Endothelial cell (in vitro differentiated cells): ENCODE data around the gene ALDH16A1. TPM values are rescaled to one million over a fixed set of nuclear protein-coding genes. Genes with fewer than 3 reads are reported as not detected.

Experiments
- DNase-seq: peaks from one replicate; pipeline ENCODE4 v3.0.0; 2021; ENCODE audit warnings: low spot score
- H3K27ac Mint-ChIP-seq: one replicate; pipeline ENCODE4 v1.8.0; 2021; ENCODE audit warnings: mixed read lengths, inconsistent platforms; ENCODE audit not compliant: unreplicated experiment
- H3K27me3 Mint-ChIP-seq: one replicate; pipeline ENCODE4 v1.8.0; 2021; ENCODE audit warnings: mild to moderate bottlenecking, moderate library complexity, mixed read lengths, inconsistent platforms; ENCODE audit not compliant: unreplicated experiment
- H3K36me3 Mint-ChIP-seq: one replicate; pipeline ENCODE4 v1.8.0; 2021; ENCODE audit warnings: mild to moderate bottlenecking, low read depth, mixed read lengths, inconsistent platforms; ENCODE audit not compliant: unreplicated experiment
- H3K4me1 Mint-ChIP-seq: one replicate; pipeline ENCODE4 v1.8.0; 2021; ENCODE audit warnings: mild to moderate bottlenecking, mixed read lengths, inconsistent platforms; ENCODE audit not compliant: unreplicated experiment
- H3K4me3 Mint-ChIP-seq: one replicate; pipeline ENCODE4 v1.8.0; 2021; ENCODE audit warnings: mild to moderate bottlenecking, mixed read lengths, inconsistent platforms; ENCODE audit not compliant: unreplicated experiment
- H3K9me3 Mint-ChIP-seq: one replicate; pipeline ENCODE4 v1.8.0; 2021; ENCODE audit warnings: mixed read lengths, inconsistent platforms; ENCODE audit not compliant: unreplicated experiment
- total RNA-seq: library from RNA; stranded (reverse); fragmentation: NEBNext Ultra II Directional; extraction: Animal tissue kit (Norgen Biotek cat#: 25700); gene quantifications from one replicate; pipeline ENCODE4 v1.2.1, GENCODE V29; 2021; ENCODE audit not compliant: unreplicated experiment
- TF ChIP-seq, protein P1 (sequence below): fragments of 200-600 bp; sonication (generic); IDR thresholded peaks from one replicate; pipeline ENCODE4 v1.5.0; 2021; ENCODE audit warnings: antibody characterized with exemption; ENCODE audit not compliant: unreplicated experiment

Gene ALDH16A1
- total RNA-seq, 1 donor from 2014 or later = 49.6 TPM

DNA sequence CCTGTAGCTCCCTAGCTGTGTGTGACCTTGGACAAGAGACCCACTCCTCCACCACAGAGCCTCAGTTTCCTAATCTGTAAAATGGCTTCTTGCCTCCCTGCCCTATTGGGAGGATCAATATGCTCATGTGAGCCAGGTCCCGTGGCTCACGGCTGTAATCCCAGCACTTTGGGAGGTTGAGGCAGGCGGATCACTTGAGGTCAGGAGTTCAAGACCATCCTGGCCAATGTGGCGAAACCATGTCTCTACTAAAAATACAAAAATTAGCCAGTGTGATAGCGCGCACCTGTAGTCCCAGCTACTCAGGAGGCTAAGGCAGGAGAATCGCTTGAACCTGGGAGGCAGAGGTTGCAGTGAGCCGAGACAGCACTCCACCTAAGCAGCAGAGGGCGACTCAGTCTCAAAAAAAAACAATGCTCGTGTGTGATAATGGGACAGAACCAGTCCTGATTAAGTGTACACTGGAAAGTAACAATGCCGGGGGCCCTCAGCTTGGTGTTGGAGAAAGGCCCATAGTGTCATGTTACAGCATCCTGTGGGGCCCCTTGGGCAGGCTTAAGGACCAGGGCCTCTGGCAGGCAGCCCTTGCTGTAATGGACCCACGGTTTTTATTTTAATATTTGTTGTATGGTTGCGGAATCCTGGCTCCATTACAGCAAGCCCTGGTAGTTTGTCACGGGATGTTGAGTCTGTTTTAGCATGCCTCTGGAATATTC, 50.0 kb downstream of the ALDH16A1 start:
- Mint-ChIP-seq H3K36me3 (peaks cover 8% of the 10 kb centered on the region), H3K4me1 (peaks cover 18% of the 10 kb centered on the region), H3K4me3 (no peak overlapping the region), H3K27ac (no peak overlapping the region), H3K27me3 (peaks cover 3% of the 10 kb centered on the region), H3K9me3 (no peaks in the 10 kb centered on the region)
- TF ChIP-seq, protein P1, sequence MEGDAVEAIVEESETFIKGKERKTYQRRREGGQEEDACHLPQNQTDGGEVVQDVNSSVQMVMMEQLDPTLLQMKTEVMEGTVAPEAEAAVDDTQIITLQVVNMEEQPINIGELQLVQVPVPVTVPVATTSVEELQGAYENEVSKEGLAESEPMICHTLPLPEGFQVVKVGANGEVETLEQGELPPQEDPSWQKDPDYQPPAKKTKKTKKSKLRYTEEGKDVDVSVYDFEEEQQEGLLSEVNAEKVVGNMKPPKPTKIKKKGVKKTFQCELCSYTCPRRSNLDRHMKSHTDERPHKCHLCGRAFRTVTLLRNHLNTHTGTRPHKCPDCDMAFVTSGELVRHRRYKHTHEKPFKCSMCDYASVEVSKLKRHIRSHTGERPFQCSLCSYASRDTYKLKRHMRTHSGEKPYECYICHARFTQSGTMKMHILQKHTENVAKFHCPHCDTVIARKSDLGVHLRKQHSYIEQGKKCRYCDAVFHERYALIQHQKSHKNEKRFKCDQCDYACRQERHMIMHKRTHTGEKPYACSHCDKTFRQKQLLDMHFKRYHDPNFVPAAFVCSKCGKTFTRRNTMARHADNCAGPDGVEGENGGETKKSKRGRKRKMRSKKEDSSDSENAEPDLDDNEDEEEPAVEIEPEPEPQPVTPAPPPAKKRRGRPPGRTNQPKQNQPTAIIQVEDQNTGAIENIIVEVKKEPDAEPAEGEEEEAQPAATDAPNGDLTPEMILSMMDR = peak; percentile 25
- peak; percentile 35 for DNase-seq

DNA sequence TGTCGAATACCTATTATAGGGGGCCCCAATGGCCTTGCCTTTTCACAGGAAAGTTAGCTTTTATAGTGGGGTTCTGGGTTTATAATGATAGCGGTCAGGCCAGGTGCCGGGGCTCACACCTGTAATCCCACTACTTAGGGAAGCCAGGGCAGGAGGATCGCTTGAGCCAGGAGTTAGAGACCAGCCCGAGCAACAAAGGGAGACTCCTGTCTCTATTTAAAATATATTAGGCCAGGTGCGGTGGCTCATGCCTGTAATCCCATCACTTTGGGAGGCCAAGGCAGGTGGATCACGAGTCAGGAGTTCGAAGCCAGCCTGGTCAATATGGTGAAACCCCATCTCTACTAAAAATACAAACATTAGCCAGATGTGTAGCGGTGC, 50.5 kb downstream of the ALDH16A1 start:
- H3K27me3 Mint-ChIP-seq = peaks cover 4% of the 10 kb centered on the region
- no peaks in the 10 kb centered on the region for H3K9me3 Mint-ChIP-seq
- DNase-seq = no peak
- no peak overlapping the region for H3K27ac Mint-ChIP-seq
- H3K4me1 Mint-ChIP-seq = peaks cover 20% of the 10 kb centered on the region
- peaks cover 8% of the 10 kb centered on the region for H3K36me3 Mint-ChIP-seq
- H3K4me3 Mint-ChIP-seq = no peak overlapping the region
- TF ChIP-seq, protein P1 = no peak

DNA sequence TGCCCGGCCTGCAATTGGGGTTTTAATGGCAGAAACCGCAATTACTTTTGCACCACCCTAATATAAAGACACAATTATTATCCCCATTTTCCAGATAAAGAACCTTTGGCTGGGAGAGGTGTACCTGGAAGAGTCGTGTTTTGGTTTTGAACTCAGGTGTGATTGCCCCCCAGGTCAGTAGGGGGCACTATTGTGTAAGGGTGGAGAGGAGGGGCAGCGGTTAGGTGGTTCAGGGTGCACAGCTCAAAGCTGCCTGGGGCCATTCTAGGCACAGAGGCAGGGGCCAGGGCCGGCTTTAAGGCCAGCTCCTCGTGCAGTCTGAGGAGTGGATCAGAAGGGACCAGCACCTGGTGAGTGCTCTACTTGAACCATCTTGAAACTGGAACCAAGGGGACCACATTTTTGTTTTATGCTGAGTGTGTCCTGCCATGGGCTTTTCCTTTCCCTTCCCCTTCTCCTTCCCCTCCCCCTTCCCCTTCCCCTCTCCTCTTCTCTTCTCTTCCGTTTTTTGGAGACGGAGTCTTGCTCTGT, 53.6 kb downstream of the ALDH16A1 start:
- peak; percentile 75 for DNase-seq
- Mint-ChIP-seq H3K4me1 (peaks cover 11% of the 10 kb centered on the region), H3K4me3 (no peak overlapping the region), H3K27me3 (peaks cover 4% of the 10 kb centered on the region), H3K36me3 (no peaks in the 10 kb centered on the region), H3K9me3 (no peaks in the 10 kb centered on the region), H3K27ac (no peak overlapping the region)
- TF ChIP-seq, protein P1 = peak; percentile 89

DNA sequence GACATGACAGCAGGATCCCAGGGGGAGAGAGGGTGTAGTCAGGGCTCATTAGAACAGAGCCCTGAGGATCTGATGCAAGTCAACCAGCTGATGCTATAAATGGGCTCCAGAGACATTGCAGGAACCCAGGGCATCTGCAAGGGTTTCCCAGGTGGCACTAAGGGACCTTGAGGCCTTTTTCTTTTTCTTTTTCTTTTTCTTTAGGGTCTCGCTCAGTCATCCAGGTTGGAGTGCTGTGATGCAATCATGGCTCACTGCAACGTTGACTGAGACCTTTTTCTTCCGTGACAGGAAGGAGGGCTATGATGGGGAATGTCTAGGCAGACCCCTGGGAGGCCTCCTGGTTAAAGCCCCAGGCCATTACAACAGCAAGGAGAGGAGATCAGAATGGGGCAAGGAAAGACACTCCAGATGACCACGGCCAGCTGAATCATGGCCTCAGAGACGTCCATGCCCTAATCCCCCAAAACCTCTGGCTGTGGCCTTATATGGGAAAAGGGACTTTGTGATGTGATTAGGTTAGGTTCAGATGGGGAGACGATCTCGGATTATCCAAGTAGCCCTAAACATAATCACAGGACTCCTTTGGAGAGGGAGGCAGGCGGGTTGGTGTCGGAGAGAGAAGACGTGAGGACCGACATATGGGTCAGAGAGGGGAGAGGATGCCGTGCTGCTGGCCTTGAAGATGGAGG, 54.9 kb downstream of the ALDH16A1 start:
- no peak overlapping the region for H3K27ac Mint-ChIP-seq
- peak overlapping the region; percentile 17 for H3K4me3 Mint-ChIP-seq
- TF ChIP-seq, protein P1 = no peak
- no peaks in the 10 kb centered on the region for H3K9me3 Mint-ChIP-seq
- no peak for DNase-seq
- H3K36me3 Mint-ChIP-seq = peaks cover 4% of the 10 kb centered on the region
- peaks cover 8% of the 10 kb centered on the region for H3K27me3 Mint-ChIP-seq
- H3K4me1 Mint-ChIP-seq = peaks cover 20% of the 10 kb centered on the region
